Measurements from ENCODE around the gene RNF5.
A peak's percentile ranks its signal among the peaks of the same experiment; 100 is the strongest.
"Not testable (repeated sequence)": the region's sequence is repeated elsewhere in the genome, so short reads cannot be mapped to it uniquely, and the experiment has no call there.

Gene RNF5

GRCh38 chr6:32190054-32190851, 12.0 kb downstream of the RNF5 start, which contains the start of gene PBX2:
PBX2 (minus strand) TSS chr6:32190202; CDS start chr6:32189915, 287 bp downstream.
- DNase-seq: peak; percentile 64

DNA sequence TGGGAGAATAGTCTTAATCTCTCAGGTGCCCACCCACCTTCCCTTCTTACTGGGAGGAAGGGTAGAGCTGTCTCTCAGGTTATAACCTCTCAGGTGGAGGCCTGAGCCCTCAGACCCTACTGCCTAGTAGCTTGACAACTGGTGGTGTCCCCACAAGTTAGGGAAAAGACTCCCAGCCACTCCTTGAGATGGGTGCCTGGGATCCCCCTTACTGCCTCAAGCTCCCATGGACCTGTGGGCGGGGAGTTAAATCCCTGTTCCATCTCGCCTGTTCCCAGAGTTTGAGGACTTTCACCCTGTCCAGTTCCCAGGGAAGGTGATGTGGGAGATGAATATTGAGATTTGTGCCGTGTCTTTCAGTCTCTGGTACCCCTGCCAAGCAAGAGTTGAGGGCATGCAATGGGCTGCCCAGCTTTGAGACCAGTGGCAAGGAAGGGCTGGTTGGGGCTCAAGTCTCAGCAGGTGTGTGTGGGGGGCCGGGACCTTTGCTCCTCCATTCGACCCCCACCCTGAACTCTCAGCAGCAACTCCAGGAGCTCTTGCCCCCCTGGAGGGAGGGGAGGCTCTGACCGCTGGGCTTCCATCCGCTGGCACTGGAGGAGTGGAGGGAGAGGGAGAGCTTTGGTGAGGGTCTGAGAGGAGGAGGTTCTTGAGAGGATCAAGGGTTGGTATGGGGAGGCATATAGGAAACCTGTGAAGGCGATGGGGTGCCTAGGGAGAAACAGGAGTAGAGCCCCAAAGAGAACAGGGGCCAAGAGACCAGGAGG, 12.9 kb downstream of the RNF5 start:
- no peak for DNase-seq

GRCh38 chr6:32191696-32192607, 13.7 kb downstream of the RNF5 start:
- no peak for DNase-seq

- DNase-seq: peak; percentile 34
Observed at GRCh38 chr6:32192608-32193039, 14.4 kb downstream of the RNF5 start, which contains the start of gene GPSM3. GPSM3 (minus strand) TSS chr6:32192643; CDS start chr6:32192513, 130 bp downstream.

DNA sequence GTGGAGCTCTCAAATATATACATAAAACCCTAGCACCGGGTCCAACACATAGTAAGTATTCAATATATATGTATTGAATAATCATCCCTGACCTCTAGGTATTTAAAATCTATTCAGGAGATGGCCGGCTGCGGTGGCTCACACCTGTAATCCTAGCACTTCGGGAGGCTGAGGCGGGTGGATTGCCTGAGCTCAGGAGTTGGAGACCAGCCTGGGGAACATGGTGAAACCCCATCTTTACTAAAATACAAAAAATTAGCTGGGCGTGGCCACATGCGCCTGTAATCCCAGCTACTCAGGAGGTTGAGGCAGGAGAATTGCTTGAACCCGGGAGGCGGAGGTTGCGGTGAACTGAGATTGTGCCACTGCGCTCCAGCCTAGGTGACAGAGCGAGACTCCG, 14.9 kb downstream of the RNF5 start:
- not testable (repeated sequence) for DNase-seq

GRCh38 chr6:32194388-32194787, 16.2 kb downstream of the RNF5 start:
- DNase-seq: no peak

DNA sequence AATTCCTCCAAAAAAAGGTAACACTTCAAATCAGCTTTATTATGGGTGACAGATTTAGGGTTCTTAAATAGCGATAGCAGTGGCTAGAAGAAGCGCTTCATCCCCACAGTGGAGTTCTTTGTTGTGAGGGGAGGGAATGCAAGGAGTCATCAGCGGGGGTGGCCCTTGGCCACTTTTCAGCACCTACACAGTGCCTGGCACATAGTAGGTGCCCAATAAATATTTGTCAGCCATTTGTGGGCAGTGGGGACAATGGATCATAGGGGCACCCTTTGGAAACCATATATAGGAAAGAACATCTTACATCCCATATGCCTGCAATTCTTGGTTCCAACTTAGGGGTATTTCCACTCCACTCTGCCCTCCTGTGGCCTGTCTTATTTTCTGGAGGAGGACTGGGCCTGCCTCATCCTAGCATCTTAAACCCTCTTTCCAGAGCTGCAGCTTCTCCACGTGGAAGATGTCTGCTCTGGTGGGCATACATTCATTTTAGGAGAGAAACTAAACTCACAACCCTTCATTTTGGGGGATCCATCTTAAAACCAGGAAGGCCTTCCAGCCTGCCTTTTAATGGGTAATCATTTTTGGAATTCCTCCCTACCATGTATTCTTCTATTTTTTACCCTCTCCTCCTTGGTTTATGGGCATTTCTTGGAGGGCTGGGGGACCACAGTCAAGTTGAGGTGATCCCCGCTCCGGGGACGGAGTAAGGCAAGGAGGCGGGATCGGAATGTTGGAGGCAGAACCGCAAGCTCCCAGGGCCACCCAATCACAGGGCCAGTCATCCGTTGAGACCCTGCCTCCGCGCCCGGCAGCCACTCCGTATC, 16.8 kb downstream of the RNF5 start:
- DNase-seq: no peak

DNA sequence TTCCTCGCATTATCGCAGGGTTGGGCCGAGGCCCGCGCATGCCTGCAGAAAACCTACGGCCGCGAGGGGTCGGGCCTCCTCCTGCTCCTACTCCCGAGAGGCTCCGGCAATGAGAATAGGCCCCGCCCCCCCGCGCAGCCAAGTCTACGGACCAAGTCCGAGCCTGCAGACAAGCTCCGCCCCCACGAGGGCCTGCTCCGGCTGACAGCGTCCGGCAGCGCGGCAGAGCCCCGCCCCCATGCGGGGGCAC, 17.4 kb downstream of the RNF5 start:
- peak; percentile 98 for DNase-seq

DNA sequence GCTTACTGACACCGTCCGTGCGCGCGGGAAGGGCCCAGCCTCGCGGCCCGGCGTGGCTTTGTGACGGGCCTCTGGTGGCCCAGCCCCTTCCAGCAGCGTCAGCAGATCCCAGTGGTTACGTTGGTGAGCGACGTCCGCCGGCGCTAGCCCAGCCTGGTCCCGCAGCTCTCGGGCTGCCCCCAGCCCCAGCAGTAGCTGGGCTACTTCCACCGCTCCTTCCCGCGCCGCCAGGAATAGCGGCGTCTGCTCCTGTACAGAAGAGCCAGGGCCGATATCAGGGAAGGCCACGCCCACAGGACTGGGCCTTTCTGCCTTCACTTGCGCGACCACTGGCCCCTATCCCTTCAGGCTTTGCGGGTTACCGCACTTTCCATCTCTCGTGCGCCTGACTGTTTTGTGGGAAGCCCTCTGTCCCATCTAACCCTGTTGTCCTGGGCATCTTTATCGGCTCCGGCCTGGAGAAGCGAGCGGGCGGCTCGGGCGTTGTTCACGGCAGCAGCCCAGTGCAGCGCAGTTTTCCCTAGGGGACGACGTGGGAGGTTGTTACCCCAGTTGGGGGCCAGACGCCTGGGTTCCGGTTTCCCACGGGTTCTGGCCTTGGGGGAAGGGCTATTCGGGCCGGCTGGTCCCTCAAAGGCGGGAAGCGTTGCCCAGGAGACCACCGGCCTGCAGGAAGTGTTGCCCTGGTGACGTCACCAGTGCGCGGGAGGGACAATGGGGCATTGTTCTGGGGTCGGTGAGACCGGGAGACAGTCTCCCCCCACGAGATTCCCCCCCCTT, 17.9 kb downstream of the RNF5 start:
- DNase-seq: peak; percentile 48

DNA sequence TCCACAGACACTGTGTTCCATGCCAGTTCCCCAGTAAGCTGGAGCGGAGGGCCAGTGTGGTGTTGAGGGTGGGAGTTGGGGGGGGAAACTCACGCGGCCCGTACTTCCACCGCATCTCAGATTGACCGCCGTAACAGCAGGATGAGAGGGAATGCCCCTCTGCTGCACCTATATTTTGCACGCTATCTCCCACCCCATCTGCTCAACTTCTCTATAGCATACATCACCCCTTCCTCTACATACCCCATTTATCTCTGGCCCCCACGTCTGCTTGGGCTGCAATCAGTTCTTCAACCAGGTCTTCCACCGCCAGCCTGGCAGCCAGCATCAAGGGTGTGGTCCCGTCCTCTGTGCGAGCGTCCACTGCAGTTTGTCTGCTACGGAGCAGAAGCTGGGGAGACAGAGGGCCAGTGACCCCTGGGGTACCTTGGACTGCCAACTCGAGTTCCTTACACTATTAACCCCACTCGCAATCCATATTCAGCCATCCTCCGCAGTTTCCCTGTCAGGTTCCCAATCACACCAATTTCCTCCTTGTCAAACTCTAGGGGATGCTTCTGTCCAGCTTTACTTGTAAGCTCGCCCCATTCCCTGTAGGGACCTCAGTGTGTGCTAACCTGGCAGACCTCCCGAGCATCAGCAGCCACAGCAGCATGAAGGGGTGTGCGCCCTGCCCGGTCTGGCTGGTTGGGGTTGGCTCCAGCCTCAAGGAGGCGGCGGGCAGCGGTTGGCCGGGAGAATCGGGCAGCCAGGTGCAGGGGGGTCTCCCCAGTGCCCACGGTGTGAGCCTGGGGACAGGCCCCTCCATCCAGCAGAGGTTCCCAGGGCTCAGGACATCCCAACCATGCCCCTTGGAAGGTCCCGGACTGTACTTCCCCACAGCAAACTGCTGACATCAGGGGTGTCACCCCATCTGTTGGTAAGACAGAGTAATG, 18.7 kb downstream of the RNF5 start:
- no peak for DNase-seq

DNA sequence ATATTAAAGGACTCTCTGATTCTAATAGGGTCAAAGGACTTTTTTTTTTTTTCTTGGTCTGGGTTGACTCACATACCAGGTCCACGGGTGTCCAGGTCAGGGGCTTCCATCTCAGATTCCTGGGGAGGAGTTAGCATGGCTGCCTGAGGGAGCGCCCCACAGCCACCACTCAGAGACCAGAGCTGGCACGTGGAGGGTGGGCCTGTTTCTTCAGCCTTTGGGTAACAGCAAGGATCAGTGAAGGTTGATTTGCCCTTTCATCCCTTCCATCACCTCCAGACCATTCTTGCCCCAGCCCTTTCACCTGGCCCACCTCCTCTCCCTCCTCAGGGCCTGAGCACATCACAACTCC, 20.1 kb downstream of the RNF5 start:
- DNase-seq: no peak

GRCh38 chr6:32198866-32199265, 20.7 kb downstream of the RNF5 start:
- no peak for DNase-seq

- no peak for DNase-seq
Observed at GRCh38 chr6:32200711-32201475, 22.7 kb downstream of the RNF5 start.

- no peak for DNase-seq
Observed at GRCh38 chr6:32202186-32202585, 24.0 kb downstream of the RNF5 start.

- no peak for DNase-seq
Observed at GRCh38 chr6:32203426-32204267, 25.4 kb downstream of the RNF5 start.

- DNase-seq: no peak
Observed at GRCh38 chr6:32204268-32204715, 26.1 kb downstream of the RNF5 start.

DNA sequence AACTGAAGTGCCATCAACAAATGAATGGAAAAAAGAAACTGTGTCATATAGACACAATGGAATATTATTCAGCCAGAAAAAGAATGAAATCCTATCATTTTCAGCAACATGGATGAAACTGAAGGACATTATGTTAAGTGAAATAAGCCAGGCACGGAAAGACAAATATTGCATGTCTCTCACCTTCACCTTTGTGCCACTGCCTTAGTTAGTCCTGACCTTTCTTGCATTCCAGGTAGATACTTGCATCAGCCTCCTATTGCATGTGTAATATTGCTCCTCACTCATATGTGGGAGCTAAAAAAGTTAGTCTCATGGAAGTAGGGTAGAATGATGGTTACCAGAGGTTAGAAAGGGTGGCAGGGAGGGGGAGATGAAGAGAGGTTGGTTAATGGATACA, 30.8 kb downstream of the RNF5 start:
- no peak for DNase-seq

- no peak for DNase-seq
Observed at GRCh38 chr6:32210191-32210601, 32.0 kb downstream of the RNF5 start.

Measured in T-helper 9 cell (primary cell).